WERI-Rb-1 (cell line): ENCODE data around the gene LRCH2.

ENCODE experiments used
- DNase-seq: peaks from one replicate; pipeline ENCODE4 v3.0.0-alpha.2; 2020
- H3K27ac ChIP-seq: fragments of 250-450 bp; sonication (Bioruptor Pico); 2 replicates; pipeline ENCODE4 v1.5.1; 2020; ENCODE audit warnings: mild to moderate bottlenecking, moderate library complexity
- H3K27me3 ChIP-seq: fragments of 250-450 bp; sonication (Bioruptor Pico); 2 replicates; pipeline ENCODE4 v1.5.1; 2021; ENCODE audit warnings: mild to moderate bottlenecking, low read depth, moderate library complexity; ENCODE audit not compliant: insufficient read depth, severe bottlenecking
- H3K36me3 ChIP-seq: fragments of 250-450 bp; sonication (Bioruptor Pico); 2 replicates; pipeline ENCODE4 v1.5.1; 2020; ENCODE audit warnings: mild to moderate bottlenecking, moderate library complexity
- H3K4me3 ChIP-seq: 2 replicates; pipeline ENCODE4 v1.5.1; 2011; ENCODE audit warnings: low read depth, mild to moderate bottlenecking, control low read depth, low read length
- H3K9me3 ChIP-seq: fragments of 250-450 bp; sonication (Bioruptor Pico); 2 replicates; pipeline ENCODE4 v1.5.1; 2021; ENCODE audit warnings: mild to moderate bottlenecking, moderate library complexity; ENCODE audit not compliant: severe bottlenecking
- TF ChIP-seq, protein P1 (sequence below): IDR thresholded peaks from 2 replicates; pipeline ENCODE4 v1.5.1; 2011; ENCODE audit warnings: low read depth, mild to moderate bottlenecking, control low read depth, inconsistent platforms, low read length

LRCH2 gene

DNA sequence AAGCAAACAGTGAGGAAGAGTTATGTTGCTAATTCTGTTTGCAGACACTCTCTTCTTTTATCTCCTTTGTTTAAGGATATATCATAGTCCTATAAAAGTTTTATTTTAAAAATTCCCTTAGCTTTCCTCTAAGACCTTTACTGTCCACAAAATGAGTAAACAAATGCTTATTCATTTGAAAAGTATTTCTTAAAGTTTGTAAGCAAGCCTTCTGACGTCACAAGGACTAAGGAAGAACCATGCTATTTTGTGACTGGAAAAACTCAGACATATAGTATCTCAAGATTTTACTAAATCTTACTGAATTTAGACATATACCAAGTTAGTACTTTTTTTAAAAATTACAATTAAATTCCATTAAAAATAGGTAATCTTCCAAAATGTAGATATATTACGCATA is 49.9 kb downstream of the LRCH2 start:
- H3K9me3 ChIP-seq = no peaks in the 10 kb centered on the region
- DNase-seq = no peak
- H3K27me3 ChIP-seq = peaks cover 17% of the 10 kb centered on the region
- H3K4me3 ChIP-seq = no peak overlapping the region
- 0 out of 2 replicates have a peak, but pooled peaks cover 5% of the 10 kb centered on the region for H3K36me3 ChIP-seq
- no peak overlapping the region for H3K27ac ChIP-seq
- TF ChIP-seq, protein P1, sequence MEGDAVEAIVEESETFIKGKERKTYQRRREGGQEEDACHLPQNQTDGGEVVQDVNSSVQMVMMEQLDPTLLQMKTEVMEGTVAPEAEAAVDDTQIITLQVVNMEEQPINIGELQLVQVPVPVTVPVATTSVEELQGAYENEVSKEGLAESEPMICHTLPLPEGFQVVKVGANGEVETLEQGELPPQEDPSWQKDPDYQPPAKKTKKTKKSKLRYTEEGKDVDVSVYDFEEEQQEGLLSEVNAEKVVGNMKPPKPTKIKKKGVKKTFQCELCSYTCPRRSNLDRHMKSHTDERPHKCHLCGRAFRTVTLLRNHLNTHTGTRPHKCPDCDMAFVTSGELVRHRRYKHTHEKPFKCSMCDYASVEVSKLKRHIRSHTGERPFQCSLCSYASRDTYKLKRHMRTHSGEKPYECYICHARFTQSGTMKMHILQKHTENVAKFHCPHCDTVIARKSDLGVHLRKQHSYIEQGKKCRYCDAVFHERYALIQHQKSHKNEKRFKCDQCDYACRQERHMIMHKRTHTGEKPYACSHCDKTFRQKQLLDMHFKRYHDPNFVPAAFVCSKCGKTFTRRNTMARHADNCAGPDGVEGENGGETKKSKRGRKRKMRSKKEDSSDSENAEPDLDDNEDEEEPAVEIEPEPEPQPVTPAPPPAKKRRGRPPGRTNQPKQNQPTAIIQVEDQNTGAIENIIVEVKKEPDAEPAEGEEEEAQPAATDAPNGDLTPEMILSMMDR = no peak

- Histone ChIP-seq H3K27me3 (peaks cover 2% of the 10 kb centered on the region), H3K36me3 (peaks cover 5% of the 10 kb centered on the region; the same call in 1 of the 2 replicates), H3K9me3 (no peaks in the 10 kb centered on the region), H3K27ac (no peak overlapping the region), H3K4me3 (no peak overlapping the region)
- no peak for DNase-seq
- TF ChIP-seq, protein P1 = no peak
These were observed 55.4 kb downstream of the LRCH2 start for GRCh38 chrX:115178473-115178872.

GRCh38 chrX:115177932-115178331 is 56.0 kb downstream of the LRCH2 start:
- Histone ChIP-seq H3K9me3 (no peaks in the 10 kb centered on the region), H3K27ac (no peak overlapping the region), H3K36me3 (peaks cover 5% of the 10 kb centered on the region; the same call in 1 of the 2 replicates), H3K4me3 (no peak overlapping the region), H3K27me3 (peaks cover 2% of the 10 kb centered on the region)
- DNase-seq = no peak
- TF ChIP-seq, protein P1 = no peak

DNA sequence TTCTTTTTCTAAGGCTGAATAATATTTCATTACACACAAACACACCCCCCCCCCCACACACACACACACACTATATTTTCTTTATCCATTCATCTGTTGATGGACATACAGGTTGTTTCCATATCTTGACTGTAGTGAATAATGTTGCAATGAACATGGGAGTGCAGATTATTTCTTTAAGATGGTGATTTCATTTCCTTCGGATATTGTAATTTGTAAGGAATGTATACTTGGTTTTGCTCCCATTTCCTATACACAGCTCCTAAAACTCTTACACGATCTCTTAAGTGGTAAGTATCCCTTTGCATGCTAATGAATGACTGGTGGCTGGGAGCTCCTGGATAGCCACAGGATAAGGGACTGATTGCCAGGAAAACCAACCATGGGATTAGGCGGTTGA is 59.3 kb downstream of the LRCH2 start:
- no peaks in the 10 kb centered on the region for H3K27me3 ChIP-seq
- H3K27ac ChIP-seq = no peak overlapping the region
- H3K4me3 ChIP-seq = no peak overlapping the region
- no peaks in the 10 kb centered on the region for H3K9me3 ChIP-seq
- peaks cover 4% of the 10 kb centered on the region; the same call in 1 of the 2 replicates for H3K36me3 ChIP-seq
- TF ChIP-seq, protein P1 = no peak
- DNase-seq = no peak

DNA sequence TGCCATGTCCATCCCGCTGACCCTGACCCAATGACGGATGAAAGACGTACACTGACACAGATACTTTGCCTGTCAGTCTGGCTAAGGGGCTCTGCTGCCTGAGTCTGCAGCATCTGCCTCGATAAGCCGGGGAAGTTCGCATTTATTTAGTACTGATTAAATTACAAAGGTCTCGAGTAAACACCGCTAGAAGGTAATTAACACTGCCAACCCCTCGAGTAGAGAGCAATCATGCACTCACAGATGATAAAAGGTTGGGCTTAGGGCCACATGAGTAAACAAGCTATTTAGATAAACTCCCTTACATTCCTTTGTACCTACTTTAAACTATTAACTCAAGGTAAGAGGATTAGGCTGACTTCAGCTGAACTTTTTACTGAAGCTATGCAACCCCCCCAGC is 60.7 kb downstream of the LRCH2 start:
- Histone ChIP-seq H3K9me3 (no peaks in the 10 kb centered on the region), H3K4me3 (no peak overlapping the region), H3K27ac (no peak overlapping the region), H3K36me3 (no peaks in the 10 kb centered on the region; the same call in 1 of the 2 replicates), H3K27me3 (no peaks in the 10 kb centered on the region)
- TF ChIP-seq, protein P1 = no peak
- no peak for DNase-seq

DNA sequence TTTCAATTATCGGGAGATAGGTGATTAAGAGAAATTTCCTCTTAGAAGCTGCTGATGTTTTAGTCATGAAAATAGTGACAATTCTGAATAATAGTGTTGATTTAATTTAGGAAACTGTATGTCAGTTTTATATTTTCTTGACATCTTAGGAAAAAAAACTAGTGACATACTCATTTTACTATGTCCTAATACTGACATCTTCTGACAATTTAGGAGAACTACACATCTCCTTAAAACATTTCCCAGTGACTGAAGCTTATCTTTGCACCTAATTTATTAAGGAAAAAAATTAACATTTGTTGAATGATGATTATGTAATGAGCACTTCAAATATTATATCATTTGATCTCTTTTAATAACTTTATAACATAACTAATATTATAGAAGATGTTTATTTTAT is 86.7 kb downstream of the LRCH2 start:
- H3K4me3 ChIP-seq = no peak overlapping the region
- DNase-seq = no peak
- H3K27me3 ChIP-seq = no peaks in the 10 kb centered on the region
- TF ChIP-seq, protein P1 = no peak
- peaks cover 4% of the 10 kb centered on the region for H3K9me3 ChIP-seq
- H3K27ac ChIP-seq = no peak overlapping the region
- H3K36me3 ChIP-seq = peaks cover 8% of the 10 kb centered on the region
